PC-9 (cell line): ENCODE measurements around the gene PHACTR3.

ENCODE experiments used
- EZH2 ChIP-seq: fragments of 200-600 bp; sonication (generic); IDR thresholded peaks from 2 replicates; pipeline ENCODE4 v1.8.0; 2017; ENCODE audit warnings: antibody characterized with exemption, low read depth
- TF ChIP-seq, protein P1 (sequence below): fragments of 200-600 bp; sonication (generic); conservative IDR thresholded peaks from 2 replicates; pipeline ENCODE4 v1.6.1; 2017; ENCODE audit warnings: mixed run types, antibody characterized with exemption, mild to moderate bottlenecking, moderate library complexity

DNA sequence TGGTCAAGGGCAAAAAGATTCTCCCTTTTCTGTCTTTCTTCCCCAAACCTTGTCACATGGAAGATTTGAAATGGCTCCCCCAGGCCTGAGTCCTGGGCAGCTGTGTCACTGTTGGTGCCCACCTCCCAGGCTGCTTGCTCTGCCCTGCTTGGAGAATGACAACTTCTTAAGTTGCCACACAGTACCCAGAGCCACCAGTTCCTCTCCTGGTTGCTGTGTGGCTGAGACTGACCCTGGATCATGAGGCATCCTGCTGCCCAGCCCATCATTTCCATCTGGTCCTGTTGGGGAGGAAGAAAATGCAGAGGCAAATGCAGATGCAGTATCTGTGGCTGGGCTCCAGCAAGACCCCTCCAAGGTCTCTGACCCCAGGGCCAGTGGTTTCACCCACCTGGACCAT, 113.7 kb downstream of the PHACTR3 start:
- TF ChIP-seq, protein P1, sequence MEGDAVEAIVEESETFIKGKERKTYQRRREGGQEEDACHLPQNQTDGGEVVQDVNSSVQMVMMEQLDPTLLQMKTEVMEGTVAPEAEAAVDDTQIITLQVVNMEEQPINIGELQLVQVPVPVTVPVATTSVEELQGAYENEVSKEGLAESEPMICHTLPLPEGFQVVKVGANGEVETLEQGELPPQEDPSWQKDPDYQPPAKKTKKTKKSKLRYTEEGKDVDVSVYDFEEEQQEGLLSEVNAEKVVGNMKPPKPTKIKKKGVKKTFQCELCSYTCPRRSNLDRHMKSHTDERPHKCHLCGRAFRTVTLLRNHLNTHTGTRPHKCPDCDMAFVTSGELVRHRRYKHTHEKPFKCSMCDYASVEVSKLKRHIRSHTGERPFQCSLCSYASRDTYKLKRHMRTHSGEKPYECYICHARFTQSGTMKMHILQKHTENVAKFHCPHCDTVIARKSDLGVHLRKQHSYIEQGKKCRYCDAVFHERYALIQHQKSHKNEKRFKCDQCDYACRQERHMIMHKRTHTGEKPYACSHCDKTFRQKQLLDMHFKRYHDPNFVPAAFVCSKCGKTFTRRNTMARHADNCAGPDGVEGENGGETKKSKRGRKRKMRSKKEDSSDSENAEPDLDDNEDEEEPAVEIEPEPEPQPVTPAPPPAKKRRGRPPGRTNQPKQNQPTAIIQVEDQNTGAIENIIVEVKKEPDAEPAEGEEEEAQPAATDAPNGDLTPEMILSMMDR: no peak
- no peak for TF ChIP-seq EZH2
